Tibial nerve (tissue), 4 donors: ENCODE data around the gene PLS1. TPM values are rescaled to one million over a fixed set of nuclear protein-coding genes. Genes with fewer than 3 reads are reported as not detected.

Source experiments
- DNase-seq, 2 donors: peaks; one replicate each; pipeline ENCODE4 v3.0.0-alpha.2; 2019; ENCODE audit warnings: low spot score in 2 of 2
- H3K27ac ChIP-seq, 4 donors: fragments of 200-600 bp; sonication (generic) in 3 of 4; one replicate each; pipeline ENCODE4 v1.5.1; 2017 to 2019; ENCODE audit warnings: mild to moderate bottlenecking in 1 of 4
- H3K27me3 ChIP-seq, 2 donors: fragments of 200-600 bp; sonication (generic) in 1 of 2; one replicate each; pipeline versions ENCODE4 v1.5.1 to v1.6.0; 2017 to 2019
- H3K36me3 ChIP-seq, 3 donors: fragments of 200-600 bp; sonication (generic); one replicate each; pipeline ENCODE4 v1.5.1; 2018 to 2019
- H3K4me1 ChIP-seq, 4 donors: fragments of 200-600 bp; sonication (generic) in 3 of 4; one replicate each; pipeline ENCODE4 v1.5.1; 2017 to 2019
- H3K4me3 ChIP-seq, 4 donors: fragments of 200-600 bp; sonication (generic) in 3 of 4; one replicate each; pipeline ENCODE4 v1.5.1; 2017 to 2019; ENCODE audit warnings: mild to moderate bottlenecking in 1 of 4, moderate library complexity in 1 of 4
- H3K9me3 ChIP-seq, 4 donors: fragments of 200-600 bp; sonication (generic) in 3 of 4; one replicate each; pipeline ENCODE4 v1.5.1; 2017 to 2019
- EP300 ChIP-seq, 2 donors: sonication (generic); formaldehyde crosslinking; IDR thresholded peaks; one replicate each; pipeline ENCODE4 v1.6.1; 2017; ENCODE audit warnings: antibody characterized with exemption in 2 of 2, mild to moderate bottlenecking in 1 of 2
- POLR2A ChIP-seq, 2 donors: fragments of 450-650 bp; IDR thresholded peaks; one replicate each; pipeline ENCODE4 v1.6.1; 2017; ENCODE audit warnings: antibody characterized with exemption in 2 of 2, mild to moderate bottlenecking in 2 of 2, moderate library complexity in 2 of 2
- WGBS, 2 donors: methylation state at CpG; one replicate each; pipeline ENCODE4 v1.1.5; 2018; 5-methylcytosine and 5-hydroxymethylcytosine counted together
- total RNA-seq, 4 donors: library from RNA; depleted of rRNA; stranded (reverse); fragments of >200 nt; gene quantifications; one replicate each; pipeline ENCODE4 v1.1.0, GENCODE V29; 2016
- TF ChIP-seq, protein P1 (sequence below), 5 experiments: fragments of 200-600 bp in 3 of 5; fragments of 450-650 bp in 2 of 5; sonication (generic) in 3 of 5; IDR thresholded peaks; one replicate each; pipeline ENCODE4 v1.5.1; 2016 to 2019; ENCODE audit warnings: antibody characterized with exemption in 5 of 5, mild to moderate bottlenecking in 3 of 5, moderate library complexity in 2 of 5

Gene PLS1
- total RNA-seq, 4 donors from 2014 or later, result 0.66 to 3.6 (median 0.90) TPM; not detected in 1

DNA sequence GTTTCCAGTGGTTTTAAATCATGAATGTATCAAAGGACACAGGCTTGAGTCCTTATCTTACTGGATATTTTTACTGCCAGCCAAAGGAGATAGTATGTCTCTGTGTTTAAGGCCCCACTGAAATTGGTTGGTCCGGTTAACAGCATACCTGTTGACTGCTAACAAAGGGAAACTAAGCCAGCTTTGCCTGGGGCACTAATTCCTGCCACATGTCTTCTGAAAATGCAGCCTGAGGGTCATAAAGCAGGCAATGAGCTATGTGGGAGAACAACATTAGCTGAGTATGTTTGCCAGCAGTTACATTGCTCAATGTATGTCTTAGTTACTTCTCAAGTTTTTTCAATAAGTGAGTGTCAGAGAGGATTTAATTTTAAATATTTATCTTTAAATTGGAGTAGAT lies 12.4 kb downstream of the PLS1 start:
- 55 to 65% methylated on average over 1 of the region's 1 CpG for WGBS, 2 donors
- TF ChIP-seq, protein P1, sequence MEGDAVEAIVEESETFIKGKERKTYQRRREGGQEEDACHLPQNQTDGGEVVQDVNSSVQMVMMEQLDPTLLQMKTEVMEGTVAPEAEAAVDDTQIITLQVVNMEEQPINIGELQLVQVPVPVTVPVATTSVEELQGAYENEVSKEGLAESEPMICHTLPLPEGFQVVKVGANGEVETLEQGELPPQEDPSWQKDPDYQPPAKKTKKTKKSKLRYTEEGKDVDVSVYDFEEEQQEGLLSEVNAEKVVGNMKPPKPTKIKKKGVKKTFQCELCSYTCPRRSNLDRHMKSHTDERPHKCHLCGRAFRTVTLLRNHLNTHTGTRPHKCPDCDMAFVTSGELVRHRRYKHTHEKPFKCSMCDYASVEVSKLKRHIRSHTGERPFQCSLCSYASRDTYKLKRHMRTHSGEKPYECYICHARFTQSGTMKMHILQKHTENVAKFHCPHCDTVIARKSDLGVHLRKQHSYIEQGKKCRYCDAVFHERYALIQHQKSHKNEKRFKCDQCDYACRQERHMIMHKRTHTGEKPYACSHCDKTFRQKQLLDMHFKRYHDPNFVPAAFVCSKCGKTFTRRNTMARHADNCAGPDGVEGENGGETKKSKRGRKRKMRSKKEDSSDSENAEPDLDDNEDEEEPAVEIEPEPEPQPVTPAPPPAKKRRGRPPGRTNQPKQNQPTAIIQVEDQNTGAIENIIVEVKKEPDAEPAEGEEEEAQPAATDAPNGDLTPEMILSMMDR (IDR thresholded peaks at IDR 0.05), result no peak
- TF ChIP-seq EP300 (IDR thresholded peaks at IDR 0.05) (no peak), POLR2A (IDR thresholded peaks at IDR 0.05) (no peak)
- no peaks in the 10 kb centered on the region for H3K9me3 ChIP-seq
- H3K27me3 ChIP-seq, result no peaks in the 10 kb centered on the region
- DNase-seq, result no peak
- H3K4me3 ChIP-seq, result no peak overlapping the region
- no peaks in the 10 kb centered on the region for H3K36me3 ChIP-seq
- H3K4me1 ChIP-seq, result no peaks in the 10 kb centered on the region
- H3K27ac ChIP-seq, result no peak overlapping the region

DNA sequence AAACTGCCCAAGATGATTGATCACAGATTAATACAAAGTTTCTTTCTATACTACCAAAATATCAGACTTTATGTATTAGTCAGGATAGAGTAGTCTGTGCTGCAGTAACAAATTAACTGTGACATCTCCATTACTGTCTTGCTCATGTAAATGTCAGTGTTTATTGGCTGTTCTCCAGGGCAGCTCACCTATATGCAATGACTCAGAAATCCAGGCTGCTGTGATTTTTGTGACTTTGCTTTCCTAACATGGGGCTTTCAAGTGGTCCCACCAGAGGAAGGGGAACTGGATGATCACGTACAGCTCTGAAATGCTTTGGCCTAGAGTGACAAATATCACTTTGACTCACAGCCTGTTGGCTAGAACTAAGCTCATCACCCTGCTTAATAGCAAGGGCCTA lies 12.9 kb downstream of the PLS1 start:
- WGBS, 2 donors, result 61 to 80% methylated on average over 1 of the region's 1 CpG
- no peak overlapping the region for H3K4me3 ChIP-seq

DNA sequence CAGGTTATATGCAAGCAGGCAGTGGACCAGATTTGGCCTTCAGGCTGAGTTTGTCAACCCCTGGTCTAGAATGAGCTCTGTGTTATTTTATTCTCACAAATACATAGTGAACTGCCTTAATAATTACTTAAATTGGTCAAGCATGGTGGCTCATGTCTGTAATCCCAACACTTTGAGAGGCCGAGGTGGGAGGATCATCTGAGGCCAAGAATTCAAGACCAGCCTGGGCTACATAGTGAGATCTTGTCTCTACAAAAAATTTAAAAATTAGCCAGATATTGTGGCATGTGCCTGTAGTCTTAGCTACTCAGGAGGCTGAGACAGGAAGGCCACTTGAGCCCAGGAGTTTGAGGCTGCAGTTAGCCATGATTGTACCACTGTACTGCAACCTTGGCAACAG lies 15.0 kb downstream of the PLS1 start:
- no peaks in the 10 kb centered on the region for H3K9me3 ChIP-seq
- no peak for TF ChIP-seq POLR2A (IDR thresholded peaks at IDR 0.05)
- TF ChIP-seq, protein P1 (IDR thresholded peaks at IDR 0.05), result no peak
- no peak for TF ChIP-seq EP300 (IDR thresholded peaks at IDR 0.05)
- no peak overlapping the region for H3K27ac ChIP-seq
- WGBS, 2 donors, result 85 to 96% methylated on average over 1 of the region's 1 CpG
- DNase-seq, result no peak
- no peak overlapping the region for H3K4me3 ChIP-seq
- H3K27me3 ChIP-seq, result no peaks in the 10 kb centered on the region
- H3K36me3 ChIP-seq, result no peaks in the 10 kb centered on the region
- no peaks in the 10 kb centered on the region for H3K4me1 ChIP-seq

More for the DNA sequence above, 12.9 kb downstream of the PLS1 start:
- TF ChIP-seq POLR2A (IDR thresholded peaks at IDR 0.05) (no peak), EP300 (IDR thresholded peaks at IDR 0.05) (no peak)
- TF ChIP-seq, protein P1 (IDR thresholded peaks at IDR 0.05), result no peak
- Histone ChIP-seq H3K36me3 (no peaks in the 10 kb centered on the region), H3K27me3 (no peaks in the 10 kb centered on the region), H3K9me3 (no peaks in the 10 kb centered on the region), H3K4me1 (no peaks in the 10 kb centered on the region), H3K27ac (no peak overlapping the region)
- no peak for DNase-seq

DNA sequence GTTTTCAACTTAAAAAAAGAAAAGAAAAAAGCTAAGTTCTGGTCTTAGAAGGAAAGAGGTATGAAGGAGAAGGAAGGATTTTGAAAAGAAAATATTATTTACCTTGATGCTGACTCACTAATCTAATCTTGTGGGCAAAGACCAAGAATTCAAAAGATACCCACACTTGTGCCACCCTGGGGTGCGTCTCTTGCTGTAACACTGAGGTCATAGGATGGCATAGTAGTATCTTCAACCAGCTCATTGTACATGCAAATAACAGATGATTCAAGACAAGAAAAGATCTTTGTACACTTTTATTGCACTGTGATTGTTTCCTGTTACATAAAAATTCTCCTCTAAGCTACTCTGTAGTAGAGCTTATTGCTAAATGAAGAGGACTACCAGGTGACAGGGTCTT lies 17.3 kb downstream of the PLS1 start:
- Histone ChIP-seq H3K4me1 (no peaks in the 10 kb centered on the region), H3K36me3 (no peaks in the 10 kb centered on the region), H3K9me3 (no peaks in the 10 kb centered on the region), H3K4me3 (no peak overlapping the region), H3K27me3 (no peaks in the 10 kb centered on the region), H3K27ac (peak overlapping the region in 1 of 4 donors; percentile 59)
- TF ChIP-seq EP300 (IDR thresholded peaks at IDR 0.05) (no peak), POLR2A (IDR thresholded peaks at IDR 0.05) (no peak)
- TF ChIP-seq, protein P1 (IDR thresholded peaks at IDR 0.05), result no peak
- no peak for DNase-seq
- 59 to 79% methylated on average over 1 of the region's 1 CpG for WGBS, 2 donors

GRCh38 chr3:142614059-142614626 lies 17.9 kb downstream of the PLS1 start:
- DNase-seq, result no peak
- H3K4me1 ChIP-seq, result no peaks in the 10 kb centered on the region
- H3K4me3 ChIP-seq, result no peak overlapping the region
- no peaks in the 10 kb centered on the region for H3K27me3 ChIP-seq
- H3K36me3 ChIP-seq, result no peaks in the 10 kb centered on the region
- 64 to 88% methylated on average over 2 of the region's 2 CpGs for WGBS, 2 donors
- H3K27ac ChIP-seq, result no peak overlapping the region
- H3K9me3 ChIP-seq, result no peaks in the 10 kb centered on the region
- TF ChIP-seq EP300 (IDR thresholded peaks at IDR 0.05) (no peak), POLR2A (IDR thresholded peaks at IDR 0.05) (no peak)
- TF ChIP-seq, protein P1 (IDR thresholded peaks at IDR 0.05), result no peak
